Measurements from ENCODE around the gene NUTM1. TPM values are rescaled to one million over a fixed set of nuclear protein-coding genes. Genes with fewer than 3 reads are reported as not detected.
"Not testable (repeated sequence)": the region's sequence is repeated elsewhere in the genome, so short reads cannot be mapped to it uniquely, and the experiment has no call there.

Gene NUTM1
- total RNA-seq, 1 donor from 2014 or later: not detected

DNA sequence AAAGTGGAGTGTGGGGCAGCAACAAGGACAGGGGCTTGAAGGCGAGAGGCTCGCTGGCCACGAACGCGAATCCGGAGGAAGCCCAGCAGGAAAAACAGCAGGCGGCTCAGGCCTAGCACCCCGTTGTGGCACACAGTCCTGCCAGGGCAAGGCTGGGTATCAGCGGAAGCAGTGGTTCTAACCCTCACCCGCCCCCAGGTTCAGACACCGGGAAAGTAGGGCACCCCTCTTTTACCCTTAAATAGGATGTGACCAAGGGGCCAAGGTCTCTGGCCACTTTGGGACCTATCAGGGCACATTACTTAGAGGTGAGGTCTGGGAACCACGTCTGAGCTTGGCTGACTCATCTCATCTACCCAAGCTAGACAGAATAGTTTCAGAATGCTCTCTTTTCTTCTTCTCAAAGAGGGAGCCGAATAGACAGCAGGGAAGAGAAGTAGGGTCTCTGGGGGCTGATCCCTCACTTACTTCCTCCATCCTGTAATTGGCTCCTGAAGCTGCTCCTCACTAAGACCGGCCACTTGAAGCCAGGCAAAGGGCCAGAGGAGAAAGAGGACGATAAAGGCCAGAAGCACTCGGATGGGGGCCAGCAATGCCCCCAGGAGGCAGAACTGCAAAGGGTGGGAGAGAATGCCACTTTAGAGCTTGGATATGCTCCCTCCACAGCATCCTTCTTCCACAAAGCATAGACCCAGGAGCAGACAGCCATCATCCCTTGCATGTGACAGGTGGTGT lies 22.1 kb downstream of the NUTM1 start:
- no peak for DNase-seq (ENCODE audit: low spot score)

DNA sequence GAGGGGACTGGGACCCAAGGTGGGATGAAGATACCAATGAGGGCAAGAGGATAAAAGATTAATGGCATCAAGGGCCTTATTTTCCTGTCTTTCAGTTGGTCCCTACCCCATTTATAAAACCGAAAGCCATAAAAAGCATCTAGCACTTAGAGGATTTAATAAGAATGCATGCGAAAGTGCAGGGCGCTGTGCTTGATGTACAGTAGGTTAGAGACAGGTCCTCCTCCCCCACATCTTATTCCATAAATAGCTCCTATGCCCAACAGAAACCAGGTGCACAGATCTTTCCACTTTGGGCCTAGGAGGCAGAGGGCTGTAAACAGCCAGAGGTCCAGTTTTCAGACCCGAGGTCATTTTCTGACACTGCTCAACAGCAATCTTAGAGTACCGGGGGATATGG lies 22.7 kb downstream of the NUTM1 start:
- no peak for DNase-seq (ENCODE audit: low spot score)

DNA sequence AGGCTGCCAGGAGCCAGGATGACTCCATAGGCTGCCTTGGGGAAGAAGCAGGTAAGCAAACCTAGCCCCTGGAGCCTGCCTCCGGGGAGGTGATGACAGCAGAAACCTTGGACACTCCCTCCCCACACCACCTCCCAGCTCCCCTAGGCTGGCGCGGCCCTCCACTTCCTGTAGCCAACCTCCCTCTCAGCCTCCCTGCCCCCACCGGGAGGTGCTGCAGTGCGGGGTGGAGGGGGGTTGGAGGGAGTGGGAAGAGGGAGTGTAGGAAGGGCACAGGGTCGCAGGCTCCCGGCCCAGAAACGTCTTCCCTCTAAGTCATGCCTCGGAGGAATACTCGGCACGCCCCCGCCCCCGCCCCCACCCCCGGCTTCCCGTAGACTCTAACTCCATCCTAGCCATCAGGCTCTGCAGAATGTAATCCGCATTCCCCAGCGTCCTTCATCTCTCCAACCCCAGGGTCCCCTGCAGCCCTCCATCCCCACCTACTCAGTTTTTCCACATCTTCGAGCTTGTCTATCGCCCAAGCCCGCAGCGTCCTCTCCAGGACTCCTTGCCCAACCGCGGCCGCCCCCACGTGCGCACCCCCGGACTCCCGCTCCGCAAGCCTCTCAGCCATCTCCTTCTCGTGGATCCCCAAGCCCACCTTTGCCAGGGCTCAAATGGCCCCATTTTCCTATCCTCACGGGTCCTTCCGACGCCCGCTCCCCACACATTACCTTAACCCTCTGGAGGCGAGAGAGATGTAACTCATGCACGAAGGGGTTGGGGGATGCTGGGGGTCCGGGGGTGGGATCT lies 23.4 kb downstream of the NUTM1 start:
- DNase-seq (ENCODE audit: low spot score): peak; percentile 53

DNA sequence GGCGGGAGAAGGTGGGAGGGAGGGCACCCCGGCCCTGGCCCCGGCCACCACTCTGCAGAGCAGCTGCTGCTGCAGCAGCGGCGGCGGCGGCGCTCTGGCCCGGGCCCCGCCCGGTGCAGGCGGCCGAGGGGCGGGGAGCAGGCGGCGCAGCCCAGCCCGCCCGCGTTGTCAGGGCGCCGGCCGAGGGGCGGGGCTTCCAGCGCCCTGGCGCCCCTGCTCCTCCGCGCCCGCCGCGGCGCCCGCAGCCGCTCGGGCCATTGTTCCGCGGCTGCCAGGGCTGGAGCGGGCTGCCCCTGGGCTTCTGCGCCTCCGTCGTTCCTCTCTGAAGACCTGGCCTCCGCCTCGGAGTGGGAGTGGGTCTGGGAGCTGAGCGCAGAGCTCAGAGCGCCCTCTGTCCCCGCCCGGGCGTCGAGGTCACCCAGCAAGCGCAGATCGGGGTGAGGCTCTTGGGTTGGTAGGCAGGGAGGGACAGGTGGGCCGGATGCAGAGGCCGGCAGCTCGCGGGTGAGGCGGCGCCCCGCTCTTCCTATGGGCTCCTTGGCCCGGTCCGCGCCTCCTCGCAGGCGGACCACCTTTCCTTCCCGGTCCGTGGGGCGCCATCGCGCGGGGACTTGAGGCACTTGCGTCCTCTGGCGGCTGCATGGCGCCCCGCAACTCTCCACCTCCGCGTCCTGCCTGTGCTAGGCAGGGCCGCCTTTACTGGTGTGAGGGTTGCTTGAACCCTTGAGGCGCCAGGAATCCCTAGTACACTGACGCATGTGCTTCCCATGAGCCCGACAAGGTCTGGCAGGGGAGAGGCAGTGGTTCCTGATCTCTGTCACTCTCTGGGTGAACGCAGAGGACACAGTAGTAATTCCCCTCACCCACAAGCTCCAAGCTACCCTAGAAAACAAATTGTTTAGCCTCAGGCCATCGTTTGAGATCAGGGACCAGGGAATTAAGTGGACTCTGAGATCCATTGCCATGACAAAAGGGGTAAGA lies 24.3 kb downstream of the NUTM1 start, which contains the start of gene LPCAT4:
Gene LPCAT4, minus strand, starts transcription at position 96 of the 981 bp plus-strand sequence. CDS start 96 bp downstream, outside the sequence.
- DNase-seq (ENCODE audit: low spot score): peak; percentile 89

DNA sequence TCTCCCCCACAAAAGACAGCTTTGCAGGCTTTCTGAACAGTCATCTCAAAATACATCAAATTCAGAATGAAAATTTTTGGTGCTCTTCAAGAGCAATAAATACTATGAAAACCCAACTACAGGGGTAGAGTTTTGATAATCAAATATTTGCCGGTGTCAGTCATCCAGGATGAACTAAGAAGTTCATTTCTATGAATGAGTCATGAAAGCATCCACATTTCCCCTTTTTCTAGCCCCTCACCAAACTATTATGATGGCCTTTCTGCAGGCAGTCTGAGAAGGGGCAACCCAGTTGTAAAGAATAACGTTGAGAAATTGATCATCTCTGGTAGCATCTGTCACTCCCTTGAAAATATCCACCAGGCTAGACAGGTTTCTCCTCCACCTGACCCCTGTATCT lies 27.0 kb downstream of the NUTM1 start:
- no peak for DNase-seq (ENCODE audit: low spot score)

DNA sequence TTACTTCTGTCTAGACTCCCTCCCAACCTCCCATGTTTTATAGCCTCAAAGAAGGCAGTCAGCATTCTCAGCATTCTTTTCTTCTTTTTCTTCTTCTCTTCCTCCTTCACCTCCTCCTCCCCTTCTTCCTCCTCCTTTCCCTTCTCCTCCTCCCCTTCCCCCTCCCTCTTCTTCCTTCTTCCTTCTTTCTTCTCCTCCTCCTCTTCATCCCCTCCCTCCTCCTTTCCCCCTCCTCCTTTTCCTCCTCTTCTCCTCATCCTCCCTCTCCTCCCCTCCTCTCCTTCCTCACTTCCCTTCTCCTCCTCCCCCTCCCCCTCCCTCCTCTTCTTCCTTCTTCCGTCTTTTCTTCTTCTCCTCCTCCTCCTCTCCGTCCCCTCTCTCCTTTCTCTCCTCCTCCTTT lies 27.5 kb downstream of the NUTM1 start:
- DNase-seq (ENCODE audit: low spot score): no peak

DNA sequence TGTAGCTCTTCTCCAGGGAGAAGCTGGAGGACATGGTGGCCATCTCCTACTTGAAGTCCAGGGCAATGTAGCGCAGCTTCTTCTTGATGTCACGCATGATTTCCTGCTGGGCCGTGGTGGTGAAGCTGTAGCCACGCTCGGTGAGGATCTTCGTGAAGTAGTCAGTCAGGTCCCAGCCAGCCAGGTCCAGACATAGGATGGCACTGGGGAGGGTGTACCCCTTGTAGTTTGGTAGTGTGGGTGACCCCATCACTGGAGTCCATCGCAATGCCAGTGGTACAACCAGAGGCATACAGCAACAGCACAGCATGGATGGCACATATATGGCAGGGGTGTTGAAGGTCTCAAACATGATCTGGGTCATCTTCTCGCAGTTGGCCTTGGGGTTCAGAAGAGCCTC lies 30.8 kb downstream of the NUTM1 start:
- no peak for DNase-seq (ENCODE audit: low spot score)

DNA sequence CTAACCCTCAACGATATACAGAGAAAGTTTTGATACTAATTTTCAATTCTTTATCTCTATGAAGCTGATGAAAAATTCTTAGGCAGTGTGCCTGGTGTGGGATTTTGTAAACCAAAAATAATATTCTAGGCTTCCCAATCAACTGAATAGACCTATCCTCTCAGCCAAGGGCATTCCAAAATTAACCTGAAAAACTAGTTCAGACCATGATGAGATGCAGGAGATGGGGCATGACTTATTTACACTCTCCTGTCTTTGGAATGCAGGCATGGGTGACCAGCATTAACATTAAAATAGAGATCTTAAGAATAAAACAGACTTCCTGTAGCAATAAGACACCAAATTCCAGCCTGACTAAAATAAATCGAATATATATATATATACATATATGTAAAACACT lies 31.7 kb downstream of the NUTM1 start:
- no peak for DNase-seq (ENCODE audit: low spot score)

DNA sequence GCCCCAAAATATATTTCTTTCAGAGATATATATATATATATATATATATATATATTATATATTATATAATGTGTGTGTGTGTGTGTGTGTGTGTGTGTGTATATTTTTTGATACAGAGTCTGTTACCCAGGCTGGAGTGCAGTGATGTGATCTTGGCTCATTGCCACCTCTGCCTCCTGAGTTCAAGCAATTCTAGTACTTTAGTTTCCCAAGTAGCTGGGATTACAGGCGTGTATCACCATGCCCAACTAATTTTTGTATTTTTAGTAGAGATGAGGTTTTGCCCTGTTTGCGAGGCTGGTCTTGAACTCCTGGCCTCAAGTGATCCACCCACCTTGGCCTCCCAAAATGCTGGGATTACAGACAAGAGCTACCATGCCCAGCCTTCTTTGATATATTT lies 32.4 kb downstream of the NUTM1 start:
- not testable (repeated sequence) for DNase-seq (ENCODE audit: low spot score)

DNA sequence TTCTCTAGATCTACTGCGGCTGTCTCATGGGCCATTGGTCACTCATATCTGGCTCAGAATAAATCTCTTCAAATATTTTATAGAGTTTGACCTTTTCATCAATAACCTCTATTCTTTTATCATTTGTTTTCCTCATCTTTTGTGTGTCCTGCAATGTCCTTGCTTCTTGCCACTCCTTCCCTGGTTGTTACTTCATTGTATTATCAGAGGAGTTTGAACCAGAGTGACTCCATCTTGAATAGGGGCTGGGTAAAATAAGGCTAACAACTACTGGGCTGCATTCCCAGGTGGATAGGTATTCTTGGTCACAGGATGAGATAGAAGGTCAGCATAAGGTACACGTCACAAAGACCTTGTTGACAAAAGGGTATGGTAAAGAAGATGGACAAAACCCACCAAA lies 33.7 kb downstream of the NUTM1 start:
- DNase-seq (ENCODE audit: low spot score): no peak

DNA sequence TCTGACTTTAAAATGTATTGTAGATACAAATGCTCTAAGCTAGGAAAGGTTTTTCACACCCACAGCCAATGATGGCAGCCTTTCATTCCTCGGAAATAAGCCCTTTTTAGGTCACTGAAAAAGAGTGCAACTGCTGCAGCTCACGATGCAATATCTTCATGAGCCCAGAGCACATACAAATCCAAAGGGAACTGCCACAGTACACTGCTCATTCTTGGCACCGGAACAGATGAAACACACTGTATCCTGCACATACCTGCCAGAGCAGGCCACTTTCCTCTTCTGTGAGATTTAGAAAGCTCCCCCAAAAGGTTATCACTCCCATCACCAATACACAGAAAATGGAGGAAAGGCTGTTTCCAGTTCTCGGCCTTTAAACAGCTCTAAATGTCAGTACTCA lies 37.4 kb downstream of the NUTM1 start:
- DNase-seq (ENCODE audit: low spot score): not testable (repeated sequence)

DNA sequence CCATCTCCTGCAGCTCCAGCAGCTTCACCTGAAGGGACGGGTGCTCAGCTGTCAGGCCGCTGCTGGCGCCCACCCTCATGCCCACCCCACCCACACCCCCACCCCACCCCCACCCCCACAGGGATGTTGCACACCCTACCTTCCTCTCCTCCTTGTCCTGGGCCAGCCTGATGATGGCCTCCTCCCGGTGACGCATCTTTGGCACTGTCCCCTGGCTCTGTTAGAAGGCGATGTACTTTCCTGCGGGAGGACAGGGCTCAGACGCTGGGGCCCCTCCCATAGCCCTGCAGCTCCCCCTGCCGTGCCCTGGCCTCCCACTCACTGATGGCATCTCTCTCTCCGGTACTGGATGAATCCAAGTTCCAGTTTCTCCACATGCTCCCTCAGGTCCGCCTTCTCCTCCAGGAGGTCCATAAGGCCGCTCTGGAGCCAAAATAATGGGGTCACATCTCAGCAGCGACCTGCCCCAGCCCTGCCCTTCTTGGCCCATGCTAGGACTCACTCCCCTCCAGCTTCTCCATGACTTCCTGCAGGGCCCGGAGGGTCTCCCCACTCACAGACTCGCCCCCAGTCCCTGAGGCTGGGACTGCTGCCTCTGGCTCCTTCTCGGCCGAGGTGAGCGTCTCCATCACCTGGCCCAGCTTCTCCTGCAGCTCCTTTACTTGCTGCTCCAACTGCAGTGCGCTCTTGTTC lies 38.9 kb downstream of the NUTM1 start:
- not testable (repeated sequence) for DNase-seq (ENCODE audit: low spot score)

DNA sequence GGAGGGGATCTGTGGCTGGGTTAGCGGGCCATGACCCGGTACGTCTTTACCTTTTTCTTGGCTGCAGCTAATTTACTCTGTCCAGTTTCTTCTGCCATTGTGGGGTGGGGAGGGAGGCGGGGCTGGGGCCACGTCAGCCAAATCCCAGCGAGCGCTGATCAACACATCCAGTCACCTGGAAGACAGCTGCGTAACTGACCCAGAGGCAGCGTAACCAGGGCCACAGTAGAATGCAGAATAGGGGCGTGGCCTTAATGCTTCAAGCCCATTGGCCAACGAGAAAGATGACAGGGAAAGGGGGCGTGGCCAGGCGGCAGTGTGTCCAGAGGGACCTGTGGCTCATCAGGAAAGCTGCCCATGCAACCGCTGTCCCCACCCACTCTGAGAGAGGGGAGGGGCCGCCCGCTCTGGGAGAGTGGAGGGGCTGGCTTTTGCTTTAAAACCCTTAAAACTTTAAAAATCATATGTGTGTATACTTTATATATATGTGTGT lies 46.5 kb downstream of the NUTM1 start:
- DNase-seq (ENCODE audit: low spot score): not testable (repeated sequence)

DNA sequence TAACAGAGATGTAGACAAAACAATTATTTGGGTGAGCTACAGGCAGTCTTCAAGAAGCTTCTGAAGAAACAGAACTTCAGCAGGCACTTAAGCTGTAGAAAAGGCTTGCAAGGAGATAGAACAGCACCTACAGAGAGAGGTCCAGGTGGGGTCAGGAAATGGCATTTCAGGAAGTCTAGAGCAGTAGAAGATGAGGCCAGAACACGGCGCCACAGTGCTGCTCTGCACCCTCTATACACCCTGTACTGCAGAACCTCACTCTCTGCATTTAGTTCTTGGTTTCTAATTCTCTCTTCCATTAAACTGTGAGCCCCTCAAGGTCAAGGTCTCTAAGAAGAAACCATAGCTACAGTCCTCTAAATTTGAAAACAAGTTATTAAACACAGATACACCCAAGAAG lies 49.9 kb downstream of the NUTM1 start:
- DNase-seq (ENCODE audit: low spot score): not testable (repeated sequence)

DNA sequence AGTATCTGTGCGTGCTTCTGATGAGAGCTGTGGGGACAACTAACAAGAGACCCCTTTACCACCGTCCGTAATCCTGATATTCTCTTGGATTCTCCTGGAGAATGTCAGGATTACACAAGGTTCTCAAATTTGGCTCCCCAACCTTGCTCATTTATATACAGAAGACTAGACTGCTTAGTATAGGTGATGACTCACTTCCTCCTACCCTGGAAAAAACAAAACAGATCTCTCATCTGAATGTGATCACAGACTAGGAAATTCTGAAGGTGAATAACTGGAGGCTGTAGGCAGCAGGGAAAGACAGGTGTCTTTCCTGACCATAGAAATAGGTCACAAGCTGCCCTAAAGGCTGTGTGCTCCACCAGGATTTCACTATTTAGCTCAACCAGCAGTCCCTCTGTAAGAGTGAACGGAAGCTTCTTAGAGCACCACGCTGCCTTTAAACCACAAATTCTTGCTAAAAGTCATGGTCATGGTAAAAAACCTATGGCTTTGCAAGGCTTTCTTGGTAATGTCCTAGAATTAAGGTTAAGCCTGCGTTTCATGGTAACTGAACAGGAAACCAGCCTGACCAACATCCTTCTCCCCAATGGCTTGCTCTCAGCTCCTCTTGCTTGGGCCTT lies 54.6 kb downstream of the NUTM1 start:
- DNase-seq (ENCODE audit: low spot score): not testable (repeated sequence)

DNA sequence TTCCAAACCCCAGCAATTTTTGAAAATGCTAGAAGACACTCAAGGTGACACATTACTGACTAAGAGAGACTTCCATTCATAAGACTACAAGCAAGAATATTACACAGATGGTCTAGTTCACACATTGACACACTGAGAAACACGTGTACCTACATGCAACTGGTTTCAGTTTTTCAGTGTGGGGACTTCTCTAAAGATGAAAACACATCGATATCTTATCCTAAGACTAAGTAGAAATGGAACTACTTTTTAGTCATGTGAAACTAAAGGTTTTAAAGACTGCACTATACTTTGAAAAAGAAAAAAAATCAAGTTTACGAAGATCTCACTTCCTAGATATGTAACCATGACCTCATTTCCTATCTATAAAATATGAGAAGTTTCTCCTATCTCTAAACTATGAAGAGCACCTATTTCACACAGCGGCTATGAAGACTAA lies 60.1 kb downstream of the NUTM1 start:
- not testable (repeated sequence) for DNase-seq (ENCODE audit: low spot score)

DNA sequence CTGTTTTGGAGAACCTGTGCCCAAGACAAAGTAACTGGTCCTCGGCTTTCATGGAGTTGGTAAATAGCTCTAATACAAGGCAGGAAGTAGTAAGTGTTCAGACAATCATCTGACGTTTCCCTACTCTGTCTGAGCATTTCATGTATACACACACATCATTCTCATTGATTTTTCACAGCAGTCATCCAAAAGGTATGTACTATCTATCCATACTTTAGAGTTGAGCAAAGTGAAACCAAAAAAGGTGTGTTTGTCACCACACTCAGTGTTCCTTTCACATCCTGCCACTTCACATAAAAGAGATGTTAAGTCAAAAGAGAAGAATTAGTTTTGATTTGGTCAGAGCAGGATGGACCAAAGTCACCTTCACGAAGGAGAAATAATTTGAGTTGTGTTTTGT lies 60.8 kb downstream of the NUTM1 start:
- DNase-seq (ENCODE audit: low spot score): not testable (repeated sequence)

All from umbilical cord (tissue), 2 donors.